PC-3 (cell line): ENCODE measurements around the gene TREML4. TPM values are rescaled to one million over a fixed set of nuclear protein-coding genes. Genes with fewer than 3 reads are reported as not detected.

Experiments used
- ATAC-seq: fragments of 200-7000 bp; cut with Tn5 transposase; 2 replicates; pipeline ENCODE4 v1.9.1; 2020; ENCODE audit warnings: mild to moderate bottlenecking, moderate library complexity
- BruUV-seq: library from RNA; stranded (reverse); fragments of 400-500 nt; replicated peaks from 2 replicates; lab custom pipeline; 2021; lab: Mats Ljungman, UMichigan
- CTCF ChIA-PET: fragments of 300-600 bp; sonication (Branson Sonifier 250); formaldehyde crosslinking; loops from one replicate; lab custom pipeline; 2022; ENCODE audit warnings: antibody characterized with exemption; lab: Charles Lee
- POLR2A ChIA-PET: fragments of 300-600 bp; sonication (Branson Sonifier 250); formaldehyde crosslinking; loops from one replicate; lab custom pipeline; 2022; ENCODE audit warnings: antibody characterized with exemption; ENCODE audit not compliant: unreplicated experiment; lab: Charles Lee
- DNase-seq: peaks from one replicate; pipeline ENCODE4 v3.0.0-alpha.2; 2015
- H2AFZ ChIP-seq: fragments of 300-600 bp; sonication (generic); 2 replicates; pipeline ENCODE4 v1.6.0; 2016; ENCODE audit warnings: antibody characterized with exemption, low read length
- H3F3A ChIP-seq: fragments of 300-600 bp; sonication (generic); one replicate; pipeline ENCODE4 v1.6.0; 2017; ENCODE audit warnings: antibody characterized with exemption, low read length, control low read depth, mild to moderate bottlenecking; ENCODE audit not compliant: unreplicated experiment
- H3K27ac ChIP-seq: fragments of 300-600 bp; sonication (generic); 2 replicates; pipeline ENCODE4 v1.5.1; 2016; ENCODE audit warnings: mild to moderate bottlenecking, low read length
- H3K27me3 ChIP-seq: fragments of 300-600 bp; sonication (generic); 2 replicates; pipeline ENCODE4 v1.6.1; 2016; ENCODE audit warnings: low read length, mixed read lengths
- H3K36me3 ChIP-seq: fragments of 300-600 bp; sonication (generic); 2 replicates; pipeline ENCODE4 v1.6.1; 2016; ENCODE audit warnings: low read depth, mixed run types, low read length, mixed read lengths
- H3K4me1 ChIP-seq: fragments of 300-600 bp; sonication (generic); 2 replicates; pipeline ENCODE4 v1.5.1; 2016; ENCODE audit warnings: low read length; ENCODE audit not compliant: insufficient read depth
- H3K4me2 ChIP-seq: fragments of 300-600 bp; sonication (generic); 2 replicates; pipeline ENCODE4 v1.6.0; 2016; ENCODE audit warnings: low read length
- H3K4me3 ChIP-seq: fragments of 300-600 bp; sonication (generic); 2 replicates; pipeline ENCODE4 v1.5.1; 2016; ENCODE audit warnings: mild to moderate bottlenecking, low read length, mixed read lengths
- H3K79me2 ChIP-seq: fragments of 300-600 bp; sonication (generic); 2 replicates; pipeline ENCODE4 v1.6.1; 2017; ENCODE audit warnings: low read length, mixed read lengths
- H3K9ac ChIP-seq: fragments of 300-600 bp; sonication (generic); 2 replicates; pipeline ENCODE4 v1.6.0; 2016; ENCODE audit warnings: mild to moderate bottlenecking, low read length
- H3K9me2 ChIP-seq: fragments of 300-600 bp; sonication (generic); replicated peaks from 2 replicates; pipeline ENCODE4 v1.6.1; 2016; ENCODE audit warnings: mixed run types, low read length, mixed read lengths
- H3K9me3 ChIP-seq: fragments of 300-600 bp; sonication (generic); 2 replicates; pipeline ENCODE4 v1.6.1; 2016; ENCODE audit warnings: low read length, mixed read lengths
- H4K20me1 ChIP-seq: fragments of 300-600 bp; sonication (generic); 2 replicates; pipeline ENCODE4 v1.6.1; 2016; ENCODE audit warnings: low read length, mixed read lengths
- CTCF ChIP-seq: fragments of 300-600 bp; sonication (generic); conservative IDR thresholded peaks from 2 replicates; pipeline ENCODE4 v1.5.1; 2017; ENCODE audit warnings: antibody characterized with exemption, low read depth, mild to moderate bottlenecking, low read length
- EZH2 ChIP-seq: fragments of 300-600 bp; sonication (generic); IDR thresholded peaks from one replicate; pipeline ENCODE4 v1.6.1; 2017; ENCODE audit warnings: antibody characterized with exemption, mild to moderate bottlenecking, low read length; ENCODE audit not compliant: unreplicated experiment
- EZH2phosphoT487 ChIP-seq: fragments of 300-600 bp; sonication (generic); IDR thresholded peaks from 2 replicates; pipeline ENCODE4 v1.6.1; 2018; ENCODE audit warnings: mild to moderate bottlenecking, antibody characterized with exemption, low read length, borderline replicate concordance
- intact Hi-C: fragments of 100-400 bp; cut with micrococcal nuclease; formaldehyde crosslinking; loops from 2 replicates; pipeline ENCODE4 v1.9.0; 2023
- total RNA-seq: library from RNA; depleted of rRNA; stranded (reverse); fragments of >200 nt; gene quantifications from 2 replicates; pipeline ENCODE4 v1.2.3, GENCODE V29; 2014

The TREML4 gene
- total RNA-seq, 1 experiment from 2014 or later = not detected

- intact Hi-C loops = no loop called here
- no peak overlapping the region for H3K9ac ChIP-seq
- no peaks in the 10 kb centered on the region for H3K4me1 ChIP-seq
- H3K79me2 ChIP-seq = no peaks in the 10 kb centered on the region
- ATAC-seq = no peak
- TF ChIP-seq EZH2 (no peak), EZH2phosphoT487 (no peak), CTCF (no peak)
- H3K27ac ChIP-seq = no peak overlapping the region
- no peak overlapping the region for H2AFZ ChIP-seq
- no peak for DNase-seq
- no peak overlapping the region for H3K4me2 ChIP-seq
- ChIA-PET CTCF (no interaction called here), POLR2A (no interaction called here)
- H3K9me3 ChIP-seq = no peaks in the 10 kb centered on the region
- no peaks in the 10 kb centered on the region for H3K9me2 ChIP-seq
- H3F3A ChIP-seq = no peaks in the 10 kb centered on the region
- no TSS peak for BruUV-seq
- H4K20me1 ChIP-seq = no peaks in the 10 kb centered on the region
- H3K36me3 ChIP-seq = no peaks in the 10 kb centered on the region
- peaks cover 51% of the 10 kb centered on the region for H3K27me3 ChIP-seq
- H3K4me3 ChIP-seq = no peak overlapping the region
Measured at GRCh38 chr6:41231246-41231645, 3.1 kb downstream of the TREML4 start.

GRCh38 chr6:41232667-41233066, 4.5 kb downstream of the TREML4 start:
- Histone ChIP-seq H3K4me1 (no peaks in the 10 kb centered on the region), H3K4me2 (no peak overlapping the region), H3K9ac (no peak overlapping the region), H3K27me3 (peaks cover 57% of the 10 kb centered on the region), H4K20me1 (no peaks in the 10 kb centered on the region), H3K27ac (no peak overlapping the region), H3K4me3 (no peak overlapping the region), H3F3A (no peaks in the 10 kb centered on the region), H3K36me3 (no peaks in the 10 kb centered on the region), H3K9me3 (no peaks in the 10 kb centered on the region), H2AFZ (no peak overlapping the region), H3K9me2 (no peaks in the 10 kb centered on the region), H3K79me2 (no peaks in the 10 kb centered on the region)
- intact Hi-C loops = no loop called here
- no peak for TF ChIP-seq CTCF
- no peak for TF ChIP-seq EZH2phosphoT487
- TF ChIP-seq EZH2 = no peak
- ChIA-PET CTCF (no interaction called here), POLR2A (no interaction called here)
- BruUV-seq = no TSS peak
- ATAC-seq = no peak
- no peak for DNase-seq

GRCh38 chr6:41236276-41236675, 8.1 kb downstream of the TREML4 start:
- TF ChIP-seq EZH2 = no peak
- no peak for TF ChIP-seq CTCF
- no peak for TF ChIP-seq EZH2phosphoT487
- Histone ChIP-seq H3K9me2 (no peaks in the 10 kb centered on the region), H3K4me3 (no peak overlapping the region), H3K9me3 (no peaks in the 10 kb centered on the region), H2AFZ (no peak overlapping the region), H3F3A (no peaks in the 10 kb centered on the region), H3K36me3 (no peaks in the 10 kb centered on the region), H3K79me2 (no peaks in the 10 kb centered on the region), H4K20me1 (no peaks in the 10 kb centered on the region), H3K27ac (no peak overlapping the region), H3K9ac (no peak overlapping the region), H3K27me3 (peaks cover 82% of the 10 kb centered on the region), H3K4me2 (no peak overlapping the region), H3K4me1 (no peaks in the 10 kb centered on the region)
- intact Hi-C loops = no loop called here
- DNase-seq = no peak
- POLR2A ChIA-PET = no interaction called here
- no TSS peak for BruUV-seq
- no peak for ATAC-seq
- CTCF ChIA-PET = no interaction called here
